Lower leg skin (tissue), 4 donors: Measurements from ENCODE around the gene POLR2L. TPM values are rescaled to one million over a fixed set of nuclear protein-coding genes. Genes with fewer than 3 reads are reported as not detected.

ENCODE experiments used
- DNase-seq, 2 donors: peaks; one replicate each; pipeline ENCODE4 v3.0.0-alpha.2; 2019; ENCODE audit warnings: low spot score in 2 of 2
- H3K4me3 ChIP-seq: fragments of 200-600 bp; sonication (generic); 2 replicates; pipeline ENCODE4 v1.5.1; 2017; ENCODE audit warnings: mild to moderate bottlenecking, low read depth; ENCODE audit not compliant: poor library complexity, severe bottlenecking
- CTCF ChIP-seq, 3 donors: fragments of 450-650 bp; IDR thresholded peaks; one replicate each; pipeline ENCODE4 v1.5.1; 2016; ENCODE audit warnings: antibody characterized with exemption in 3 of 3, mild to moderate bottlenecking in 3 of 3, moderate library complexity in 2 of 3
- POLR2A ChIP-seq, 2 donors: fragments of 450-650 bp; IDR thresholded peaks; one replicate each; pipeline ENCODE4 v1.6.1; 2016 to 2017; ENCODE audit warnings: antibody characterized with exemption in 2 of 2, mild to moderate bottlenecking in 1 of 2, moderate library complexity in 1 of 2
- WGBS, 2 donors: methylation state at CpG; one replicate each; pipeline ENCODE4 v1.1.5; 2018; 5-methylcytosine and 5-hydroxymethylcytosine counted together
- intact Hi-C: fragments of 100-400 bp; cut with DNase I; formaldehyde crosslinking; loops from one replicate; pipeline ENCODE4 v1.15.0; 2023; ENCODE audit warnings: low total_unique reads
- total RNA-seq, 4 donors: library from RNA; depleted of rRNA; stranded (reverse); fragments of >200 nt; gene quantifications; one replicate each; pipeline ENCODE4 v1.1.0, GENCODE V29; 2016

POLR2L gene
- total RNA-seq, 4 donors from 2014 or later = 39.1 to 61.2 (median 51.4) TPM

DNA sequence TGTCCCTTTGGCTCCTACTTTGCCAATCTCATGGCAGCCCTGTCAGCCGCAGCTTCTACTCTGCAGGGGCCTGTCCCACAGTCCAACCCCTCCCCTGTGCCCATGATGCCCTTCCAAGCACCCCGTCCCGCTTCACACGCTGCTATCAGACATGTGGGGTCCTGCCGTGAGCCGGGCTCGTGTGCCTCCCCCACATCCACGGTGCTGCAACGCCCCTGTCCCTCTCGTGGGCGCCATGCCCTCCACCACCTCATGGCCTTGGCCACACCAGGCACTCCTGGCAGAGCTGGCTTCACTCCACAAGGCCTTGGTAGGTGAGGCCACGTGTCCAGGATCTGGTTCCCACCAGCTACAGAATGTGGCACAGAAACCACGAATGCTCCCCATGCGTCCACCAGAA lies 45.3 kb upstream of the POLR2L start:
- H3K4me3 ChIP-seq = no peak overlapping the region
- intact Hi-C loops = no loop called here
- WGBS, 2 donors = 94 to 96% methylated on average over 12 to 14 of the region's 14 CpGs
- DNase-seq = no peak
- no peak for TF ChIP-seq CTCF (IDR thresholded peaks at IDR 0.05)
- TF ChIP-seq POLR2A (IDR thresholded peaks at IDR 0.05) = no peak

DNA sequence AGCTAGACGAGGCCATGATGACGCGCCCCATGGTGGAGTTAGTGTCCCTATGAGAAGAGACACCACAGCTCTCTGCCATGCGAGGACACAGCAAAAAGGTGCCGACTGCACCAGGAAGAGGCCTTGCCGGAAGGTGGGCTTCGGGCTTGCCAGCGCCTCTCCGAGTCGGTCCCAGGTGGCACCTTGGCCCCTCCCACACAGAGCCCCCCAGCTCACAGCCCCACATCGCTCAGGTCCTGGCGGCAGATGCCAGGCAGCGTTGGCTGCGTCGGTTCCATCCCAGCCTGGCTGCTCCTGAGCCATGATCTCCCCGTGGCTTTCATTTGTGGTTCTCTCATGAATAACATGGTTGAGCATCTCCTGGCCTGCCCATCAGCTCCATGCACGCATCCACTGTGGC lies 44.2 kb upstream of the POLR2L start:
- no peak overlapping the region for H3K4me3 ChIP-seq
- intact Hi-C loops = no loop called here
- no peak for TF ChIP-seq POLR2A (IDR thresholded peaks at IDR 0.05)
- no peak for TF ChIP-seq CTCF (IDR thresholded peaks at IDR 0.05)
- no peak for DNase-seq
- WGBS, 2 donors = 97% methylated on average over 17 of the region's 17 CpGs

DNA sequence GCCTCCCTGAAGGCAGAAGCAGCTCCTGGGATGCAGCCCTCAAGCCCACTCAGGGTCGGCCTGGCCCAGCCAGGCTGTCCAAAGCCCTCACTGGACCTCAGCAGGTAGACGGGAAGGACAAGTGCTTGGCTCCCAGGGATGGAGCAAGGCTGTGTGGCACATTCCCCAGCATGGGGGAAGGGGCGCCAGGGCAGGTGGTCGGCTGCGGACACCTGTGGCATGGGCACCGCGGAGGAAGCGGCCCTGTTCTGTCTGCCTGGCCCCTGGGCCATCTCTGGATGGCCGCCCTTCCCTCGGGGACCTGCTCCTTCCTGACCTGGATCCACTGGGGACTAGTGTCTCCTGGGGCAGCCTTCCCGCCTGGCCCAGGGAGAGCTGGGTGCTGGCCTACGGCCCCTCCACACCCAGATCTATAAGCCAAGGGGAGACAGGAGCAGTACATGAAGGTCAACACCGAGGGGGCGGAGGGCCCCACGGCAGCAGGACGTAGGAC lies 42.3 kb upstream of the POLR2L start:
- no peak for TF ChIP-seq POLR2A (IDR thresholded peaks at IDR 0.05)
- no peak overlapping the region for H3K4me3 ChIP-seq
- intact Hi-C loops = no loop called here
- DNase-seq = no peak
- 84 to 89% methylated on average over 15 to 16 of the region's 16 CpGs for WGBS, 2 donors

- TF ChIP-seq POLR2A (IDR thresholded peaks at IDR 0.05) (no peak), CTCF (IDR thresholded peaks at IDR 0.05) (no peak)
- 66 to 100% methylated on average over 1 to 5 of the region's 10 CpGs for WGBS, 2 donors
- intact Hi-C loops = no loop called here
- no peak overlapping the region for H3K4me3 ChIP-seq
- no peak for DNase-seq
These were observed 41.2 kb upstream of the POLR2L start for GRCh38 chr11:883527-883926.

GRCh38 chr11:882596-882995 lies 40.3 kb upstream of the POLR2L start:
- H3K4me3 ChIP-seq = no peak overlapping the region
- TF ChIP-seq POLR2A (IDR thresholded peaks at IDR 0.05) (no peak), CTCF (IDR thresholded peaks at IDR 0.05) (no peak)
- no peak for DNase-seq
- WGBS, 2 donors = 75 to 81% methylated on average over 13 to 14 of the region's 14 CpGs
- intact Hi-C loops = no loop called here

- no peak for TF ChIP-seq CTCF (IDR thresholded peaks at IDR 0.05)
- no peak for TF ChIP-seq POLR2A (IDR thresholded peaks at IDR 0.05)
- no peak for DNase-seq
- intact Hi-C loops = no loop called here
- 92% methylated on average over 14 of the region's 14 CpGs for WGBS, 2 donors
- no peak overlapping the region for H3K4me3 ChIP-seq
These were observed 38.1 kb upstream of the POLR2L start for GRCh38 chr11:880447-880846.
